EH (cell line): ENCODE measurements around the gene BATF.

ENCODE experiments used
- DNase-seq: peaks from one replicate; pipeline ENCODE4 v3.0.0-alpha.2; 2015; ENCODE audit warnings: low read depth

BATF gene

GRCh38 chr14:75595226-75595625 lies 73.0 kb downstream of the BATF start:
- no peak for DNase-seq
